Caki2 (cell line): Measurements from ENCODE around the gene FKRP. TPM values are rescaled to one million over a fixed set of nuclear protein-coding genes. Genes with fewer than 3 reads are reported as not detected.

Source experiments
- DNase-seq: peaks from one replicate; pipeline ENCODE4 v3.0.0-alpha.2; 2015; ENCODE audit warnings: low read depth
- in situ Hi-C: cut with HindIII; loops from 2 replicates; pipeline ENCODE4 v1.10.0; 2016; ENCODE audit warnings: low sequenced_read_pairs, low pct_unique_long_range_greater_than_20kb, mixed read lengths
- total RNA-seq: library from RNA; depleted of rRNA; stranded (reverse); fragments of >200 nt; shearing (Covaris generic); gene quantifications from 2 replicates; pipeline ENCODE4 v1.2.3, GENCODE V29; 2014; ENCODE audit warnings: low replicate concordance

FKRP gene
- total RNA-seq, 1 experiment from 2014 or later, result 23.7 TPM

DNA sequence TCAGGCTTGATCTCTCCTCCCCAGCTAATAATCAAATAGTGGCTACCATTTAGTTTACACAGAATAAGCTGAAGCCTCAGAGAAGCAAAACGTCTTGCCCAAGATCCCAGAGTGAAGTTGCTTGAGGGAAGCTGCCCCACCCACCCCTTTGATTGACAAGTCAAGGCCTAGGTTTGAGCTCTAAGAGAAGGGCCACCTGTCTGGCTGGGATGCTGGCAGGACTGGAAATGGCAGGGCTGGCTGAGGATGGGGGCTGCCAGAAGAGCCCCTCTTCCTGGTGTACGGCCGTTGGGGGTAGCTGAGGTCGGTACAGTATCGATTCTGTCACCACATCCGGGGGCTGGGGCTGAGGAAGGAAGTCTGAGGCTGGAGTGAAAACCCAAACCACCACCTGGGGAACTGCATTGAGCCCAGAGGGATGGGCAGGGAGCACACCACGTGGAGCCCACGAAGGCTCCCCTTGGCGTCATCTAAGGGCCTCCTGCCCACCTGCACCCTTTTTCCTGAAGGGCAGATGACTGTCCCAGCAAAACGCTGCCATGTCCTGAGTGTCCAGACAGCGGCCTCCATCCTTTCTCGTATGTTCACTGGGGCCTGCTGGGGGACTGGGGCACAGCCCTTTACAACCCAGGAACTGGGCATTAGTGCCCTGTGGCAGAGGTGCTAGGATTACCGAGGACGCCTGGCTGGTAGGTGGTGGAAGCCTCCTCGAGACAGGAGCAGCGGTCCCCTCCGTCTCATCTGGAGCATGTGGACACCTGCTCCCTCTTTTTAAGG is 27.5 kb upstream of the FKRP start:
- in situ Hi-C loops, result no loop called here
- no peak for DNase-seq

DNA sequence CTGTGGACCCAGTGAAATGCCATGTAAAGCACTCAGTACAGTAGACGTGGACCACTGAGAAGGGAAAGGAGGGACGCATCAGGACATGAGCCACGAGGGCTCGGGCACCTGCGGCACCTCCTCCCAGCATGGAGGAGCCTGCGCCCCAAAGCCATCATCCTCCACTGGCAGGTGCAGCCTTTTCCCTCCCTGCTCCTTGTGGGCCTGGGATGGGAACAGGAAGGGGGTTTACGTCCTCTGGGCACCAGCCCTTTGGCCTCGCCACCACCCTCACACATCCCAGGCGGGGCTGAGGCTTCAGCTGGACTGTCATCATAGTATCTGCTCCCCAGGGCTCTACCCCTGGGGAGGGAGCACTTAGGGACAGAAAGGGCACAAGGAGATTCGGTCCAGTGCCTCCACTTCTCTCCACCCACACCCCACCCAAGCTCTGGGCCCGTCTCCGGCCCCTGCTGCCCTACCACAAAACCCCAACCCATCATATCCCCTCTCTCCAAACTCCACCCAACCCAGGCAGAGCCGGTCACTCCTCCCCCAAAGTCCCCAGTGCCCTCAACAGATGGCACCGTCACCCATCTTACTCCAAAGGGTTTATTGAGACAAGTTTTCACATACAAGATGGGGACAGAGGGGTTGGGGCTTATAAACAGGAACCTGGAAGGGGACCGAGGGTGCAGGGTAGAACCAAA is 26.8 kb upstream of the FKRP start:
- no peak for DNase-seq
- in situ Hi-C loops, result no loop called here

DNA sequence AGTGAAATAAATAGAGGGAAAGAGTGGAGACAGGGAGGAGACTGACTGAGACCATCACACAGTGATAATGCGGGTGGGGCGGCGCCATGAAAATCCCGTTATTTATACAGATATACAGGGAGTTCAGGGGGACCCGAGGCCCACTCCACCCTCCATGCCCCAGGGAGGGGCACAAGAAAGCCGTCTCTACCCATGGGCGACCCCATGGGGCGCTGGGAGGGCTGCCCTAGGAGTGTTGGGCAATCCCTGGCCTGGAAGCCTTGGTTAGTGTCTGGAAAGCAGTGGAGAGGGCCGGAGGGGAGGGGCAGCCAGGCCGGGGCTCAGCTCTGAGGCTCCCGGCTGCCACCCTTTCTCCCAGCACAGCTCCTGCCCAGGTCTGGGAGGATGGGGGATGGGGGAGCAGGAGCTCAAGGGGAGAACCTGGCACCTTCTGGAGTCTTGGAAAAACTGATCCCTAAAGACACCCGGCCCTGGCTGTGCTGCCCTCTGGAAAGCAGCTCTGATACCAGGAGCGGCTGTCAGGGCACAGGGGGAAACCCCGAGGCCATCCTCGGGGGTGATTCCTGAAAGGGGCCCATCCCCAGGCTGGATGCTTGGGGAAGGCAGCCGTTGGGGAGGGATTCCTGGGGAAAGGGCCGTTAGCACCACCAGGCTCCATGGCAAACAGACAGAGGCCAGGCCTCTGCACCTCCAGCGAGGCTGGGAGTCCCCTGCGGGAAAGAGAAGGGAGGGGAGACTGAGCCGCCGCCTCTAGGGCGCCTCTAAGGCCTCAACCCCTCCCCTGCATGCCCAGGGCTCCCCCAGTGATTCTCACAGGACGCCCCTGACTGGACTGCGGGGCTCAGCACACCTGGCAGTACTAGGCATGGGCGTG is 26.0 kb upstream of the FKRP start:
- DNase-seq, result no peak
- in situ Hi-C loops, result no loop called here

DNA sequence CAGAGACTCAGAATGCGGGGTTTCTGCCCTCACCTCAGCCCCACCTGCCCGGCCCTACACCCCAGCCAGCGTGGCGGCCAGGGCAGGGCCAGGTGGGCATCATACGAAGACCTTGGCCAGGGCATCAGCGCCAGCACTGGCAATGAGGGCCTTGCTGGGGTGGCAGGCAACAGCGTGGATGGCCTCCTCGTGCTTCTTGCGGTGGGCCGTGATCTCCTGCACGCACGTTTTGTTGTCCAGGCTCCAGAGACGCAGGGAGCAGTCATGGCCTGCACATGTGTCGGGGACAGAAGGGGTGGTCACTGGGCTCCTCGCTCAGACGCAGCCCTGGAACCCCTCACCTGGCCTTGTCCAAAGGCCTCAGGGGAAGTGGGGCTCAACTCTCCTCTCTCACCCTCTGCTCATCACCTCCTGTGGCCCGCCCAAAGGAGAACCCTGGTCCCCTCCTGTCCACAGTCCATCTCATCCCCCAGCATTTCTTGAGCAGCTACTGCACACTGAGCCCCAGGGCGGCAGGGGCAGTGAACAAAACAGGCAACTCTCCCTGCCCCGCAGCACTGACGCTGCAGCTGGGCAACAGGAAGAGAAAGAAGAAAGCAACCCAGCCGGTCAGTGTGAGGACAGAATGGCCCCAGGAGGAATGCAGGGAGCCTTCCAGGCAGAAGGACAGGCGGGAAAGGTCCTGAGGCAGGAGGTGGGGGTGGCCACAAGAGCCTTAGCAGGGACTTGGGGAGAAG is 25.2 kb upstream of the FKRP start:
- in situ Hi-C loops, result no loop called here
- DNase-seq, result no peak

DNA sequence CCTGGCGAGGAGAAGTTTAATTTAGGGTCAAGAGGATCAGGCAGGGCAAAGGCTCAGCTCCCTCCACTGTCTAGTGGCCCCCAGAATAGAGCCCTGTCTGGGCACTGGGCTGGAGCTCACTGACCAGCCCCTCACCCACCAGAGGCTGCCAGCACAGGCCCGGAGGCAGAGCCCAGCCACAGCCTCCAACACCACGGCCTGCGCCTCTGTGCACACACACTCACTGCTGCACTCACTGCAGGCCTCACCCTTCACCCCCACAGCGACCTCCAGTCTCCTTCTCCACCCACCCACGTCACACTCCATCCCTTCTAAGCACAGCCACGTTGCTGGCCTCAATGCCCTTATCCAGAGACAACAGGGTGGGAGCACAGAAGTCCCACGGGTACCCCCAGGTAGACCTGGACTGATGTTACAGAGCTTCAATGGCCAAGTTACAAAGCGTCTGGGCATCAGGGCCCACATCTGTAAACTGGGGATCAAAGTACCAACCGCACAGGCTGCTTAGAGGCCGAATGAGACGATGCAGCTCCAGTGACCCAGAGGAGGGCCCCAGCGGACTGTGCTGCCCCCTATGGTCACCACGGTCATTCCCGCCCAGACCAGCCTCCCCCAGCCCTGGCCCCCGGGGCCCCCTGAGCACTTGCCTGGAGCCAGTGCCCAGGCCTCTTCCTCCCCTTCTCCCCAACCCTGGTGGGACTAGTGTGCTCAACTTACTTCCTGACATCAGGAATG is 24.4 kb upstream of the FKRP start:
- in situ Hi-C loops, result no loop called here
- DNase-seq, result no peak

DNA sequence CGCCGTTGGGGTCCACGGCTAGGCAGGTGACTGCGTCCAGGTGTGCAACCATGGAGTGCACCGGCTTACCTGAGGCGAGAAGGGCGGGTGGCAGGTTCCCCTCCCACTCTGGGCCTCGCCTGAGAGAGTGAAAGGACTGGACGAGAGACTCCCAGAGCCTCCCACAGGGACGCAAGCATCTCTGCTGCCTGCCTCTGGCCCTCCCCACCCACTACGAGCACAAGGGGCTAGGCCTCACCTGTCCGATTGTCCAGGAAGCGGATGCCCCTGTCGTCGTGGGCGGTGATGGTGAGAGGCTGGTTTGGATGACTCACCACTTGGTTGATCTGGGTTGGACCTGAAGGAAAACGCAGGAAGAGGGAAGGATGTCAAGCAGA is 23.9 kb upstream of the FKRP start:
- in situ Hi-C loops, result no loop called here

DNA sequence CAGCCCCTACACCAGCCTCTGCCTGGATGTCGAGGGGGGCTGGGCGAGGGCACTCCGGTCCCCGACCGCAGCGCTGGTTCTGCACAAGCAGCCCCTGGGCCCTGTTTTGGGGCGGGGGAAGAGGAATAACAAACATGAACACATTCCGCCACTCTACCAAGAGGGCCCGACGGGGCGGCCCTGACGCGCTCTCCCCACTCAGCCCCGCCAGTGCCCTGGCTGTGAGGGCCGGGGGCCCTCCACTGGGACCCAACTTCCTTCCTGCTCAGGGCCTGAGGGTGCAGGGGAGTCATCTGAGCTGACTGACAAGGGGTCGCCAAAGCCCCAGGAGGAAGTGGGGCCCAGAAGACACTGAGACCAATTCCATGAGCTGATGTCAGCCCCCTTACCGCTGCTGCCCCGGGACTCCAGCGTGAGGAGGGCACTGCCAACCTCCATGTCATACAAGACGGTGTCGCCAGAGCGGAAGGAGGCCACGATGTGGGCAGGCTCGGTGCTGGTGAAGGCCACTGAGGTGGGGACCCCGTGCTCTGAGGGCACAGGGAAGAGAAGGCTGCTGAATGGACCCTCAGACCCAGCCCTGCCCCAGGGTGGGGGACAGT is 23.3 kb upstream of the FKRP start:
- in situ Hi-C loops, result no loop called here
- DNase-seq, result no peak

More for the DNA sequence above, 23.9 kb upstream of the FKRP start:
- no peak for DNase-seq

DNA sequence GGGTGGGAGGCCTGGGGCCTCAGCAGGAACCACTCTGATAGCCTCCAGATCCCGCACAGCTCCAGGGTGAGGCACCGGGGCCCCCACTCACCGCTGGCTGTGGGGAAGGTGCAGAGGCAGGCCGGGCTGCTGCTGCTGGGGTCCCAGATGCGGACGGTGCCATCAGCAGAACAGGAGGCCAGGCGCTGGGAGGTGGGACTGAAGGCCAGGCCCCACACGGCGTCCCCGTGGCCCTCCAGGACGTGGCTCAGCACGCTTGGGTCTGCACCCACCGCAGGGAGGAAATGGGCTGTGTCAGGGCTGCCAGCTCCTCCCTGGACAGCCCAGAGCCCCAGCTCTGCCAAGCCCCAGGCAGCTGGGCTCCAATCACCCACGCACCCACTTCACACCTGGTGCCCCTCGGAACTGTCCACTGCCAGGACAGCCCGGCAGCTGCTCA is 22.8 kb upstream of the FKRP start:
- no peak for DNase-seq
- in situ Hi-C loops, result no loop called here

DNA sequence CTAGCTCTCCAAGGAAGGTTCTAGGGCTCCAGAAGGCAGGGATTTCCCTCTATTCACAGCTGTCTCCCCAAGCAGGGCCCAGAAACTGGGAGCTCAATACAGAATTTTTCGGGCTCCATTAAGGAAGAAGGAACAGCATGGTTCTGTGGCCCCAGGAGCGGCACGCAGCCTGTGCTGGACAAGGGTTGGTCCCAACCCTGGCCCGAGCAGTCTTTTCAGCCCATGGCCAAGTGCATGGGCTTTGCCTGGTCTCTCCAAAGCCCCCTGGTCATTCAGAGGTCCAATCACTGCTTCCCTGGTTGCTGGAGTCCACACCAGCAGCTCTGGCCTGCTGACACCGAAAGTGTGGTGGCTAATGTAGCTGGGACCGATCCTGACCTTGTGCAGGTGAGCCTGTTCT is 22.4 kb upstream of the FKRP start:
- in situ Hi-C loops, result no loop called here
- DNase-seq, result no peak

DNA sequence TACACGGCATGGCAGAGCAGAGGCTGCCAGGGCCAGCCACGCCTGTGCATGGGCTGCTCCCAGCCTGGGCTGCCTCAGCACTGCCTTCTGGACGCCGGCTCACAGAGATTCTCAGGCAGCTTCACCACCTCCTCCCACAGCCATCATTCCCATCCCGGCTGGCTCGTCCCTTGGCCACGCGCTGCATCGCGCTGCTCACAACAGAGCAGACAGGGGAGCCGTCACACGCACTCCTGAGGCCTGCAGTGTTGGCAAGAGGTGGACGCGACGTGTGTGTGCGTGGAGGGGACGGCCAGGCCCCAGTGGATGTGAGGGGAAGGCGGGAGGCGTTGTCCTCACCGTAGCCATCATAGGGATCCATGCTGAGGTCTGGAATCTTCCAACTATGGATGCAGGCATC is 21.4 kb upstream of the FKRP start:
- DNase-seq, result no peak
- in situ Hi-C loops, result no loop called here

DNA sequence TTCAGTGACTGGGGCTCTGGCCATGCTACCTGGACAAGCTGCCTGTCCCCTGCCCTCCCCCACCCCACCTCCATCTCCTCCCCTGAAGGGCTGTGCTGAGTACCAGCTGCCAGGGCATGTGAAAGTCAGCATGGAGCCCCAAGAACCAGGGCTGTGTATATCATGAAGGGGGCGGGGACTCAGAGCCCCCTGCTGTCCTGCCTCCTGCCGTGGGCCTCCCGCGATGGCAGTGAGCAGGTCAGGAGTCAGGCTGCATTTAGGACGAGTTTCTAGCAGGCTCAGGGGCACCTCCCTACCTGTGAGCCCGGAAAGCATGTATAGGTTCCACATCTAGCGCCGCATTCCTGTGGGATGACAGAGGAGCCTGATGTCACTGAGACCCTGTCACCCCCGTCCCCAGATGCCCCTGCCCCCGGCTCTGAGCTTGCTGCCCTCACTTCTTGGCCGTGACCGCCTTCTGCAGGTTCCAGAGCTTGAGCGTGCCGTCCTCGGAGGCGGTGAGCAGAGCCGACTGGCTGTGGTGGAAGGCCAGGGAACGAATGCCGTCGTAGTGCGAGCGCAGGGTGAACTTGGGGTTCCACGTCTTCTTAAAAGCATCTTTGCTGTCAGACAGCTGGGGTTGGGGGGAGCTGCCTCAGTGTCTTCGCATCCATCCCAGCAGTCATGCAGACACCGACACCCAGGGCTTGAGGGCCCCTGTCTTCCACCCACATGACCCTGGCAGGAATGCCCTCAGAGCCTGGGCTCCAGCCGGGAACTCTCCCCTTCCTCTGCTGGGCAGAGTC is 20.6 kb upstream of the FKRP start:
- DNase-seq, result no peak
- in situ Hi-C loops, result no loop called here

DNA sequence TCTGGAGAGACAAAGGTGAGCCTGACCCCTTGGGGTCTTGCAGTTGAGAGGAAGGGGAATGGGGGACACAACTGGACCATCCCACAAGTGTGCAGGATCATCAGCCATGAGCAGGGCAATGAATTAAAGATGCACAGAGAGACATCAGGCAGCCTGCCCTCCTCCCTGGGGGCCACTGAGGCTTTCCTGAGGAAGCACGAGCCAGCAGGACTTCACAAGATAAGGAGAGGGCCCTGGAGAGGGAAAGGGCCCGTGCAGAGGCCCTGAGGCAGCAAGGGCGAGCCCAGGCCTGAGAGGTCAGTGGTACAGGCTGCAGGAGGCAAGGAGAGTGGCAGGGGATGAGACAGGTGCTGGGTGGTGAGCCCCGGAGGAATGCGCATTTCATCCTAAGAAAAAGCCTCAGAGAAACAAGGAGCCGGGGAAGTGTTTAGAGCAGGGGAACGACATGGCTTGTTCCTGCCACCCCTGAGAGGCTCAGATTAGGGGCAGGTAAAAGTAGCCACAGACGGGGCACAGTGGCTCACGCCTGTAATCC is 19.9 kb upstream of the FKRP start:
- no peak for DNase-seq
- in situ Hi-C loops, result no loop called here

DNA sequence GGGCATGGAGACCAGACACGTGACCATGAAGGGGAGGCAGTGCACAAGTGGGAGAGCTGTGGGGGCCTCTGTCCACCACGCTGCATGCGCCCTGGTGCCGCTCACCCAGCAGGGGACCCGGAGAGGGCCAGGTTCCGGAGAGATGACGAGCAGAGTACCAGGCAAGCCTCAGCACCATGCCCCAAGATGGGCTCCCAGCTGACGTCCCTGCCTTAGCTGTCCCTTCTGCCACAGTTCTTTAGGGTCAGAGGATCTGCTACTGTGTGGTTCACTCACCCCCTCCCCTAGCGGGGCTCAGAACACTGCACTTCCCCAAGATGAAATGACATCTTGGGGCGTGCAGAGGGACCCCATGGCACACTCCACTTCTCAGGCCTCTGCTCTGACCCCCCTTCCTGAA is 19.3 kb upstream of the FKRP start:
- in situ Hi-C loops, result no loop called here
- no peak for DNase-seq

DNA sequence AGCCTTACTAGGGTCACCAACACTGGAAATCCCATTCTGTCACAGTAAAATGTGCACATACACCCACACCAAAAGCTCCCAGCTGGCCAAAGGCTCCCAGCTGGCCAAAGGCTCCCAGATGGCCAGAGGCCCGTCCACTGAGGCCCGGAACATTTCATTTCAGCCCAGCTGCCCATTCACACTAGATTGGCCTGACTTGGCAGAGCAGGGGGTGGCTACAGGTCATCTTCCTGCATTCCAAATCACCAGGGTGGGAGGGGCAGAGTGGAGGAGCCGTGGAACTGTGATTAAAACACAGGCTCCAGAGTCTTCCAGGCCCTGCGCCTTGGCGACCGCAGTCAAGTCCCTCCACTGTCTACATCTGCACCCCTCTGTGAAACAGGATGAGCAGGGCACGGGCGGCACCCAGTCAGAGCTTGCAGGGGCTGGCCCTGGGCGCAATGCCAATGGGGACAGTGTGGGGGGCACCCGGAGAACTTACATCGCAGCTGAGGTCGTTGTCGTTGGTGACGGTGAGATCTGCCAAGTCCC is 18.8 kb upstream of the FKRP start:
- in situ Hi-C loops, result no loop called here
- no peak for DNase-seq

DNA sequence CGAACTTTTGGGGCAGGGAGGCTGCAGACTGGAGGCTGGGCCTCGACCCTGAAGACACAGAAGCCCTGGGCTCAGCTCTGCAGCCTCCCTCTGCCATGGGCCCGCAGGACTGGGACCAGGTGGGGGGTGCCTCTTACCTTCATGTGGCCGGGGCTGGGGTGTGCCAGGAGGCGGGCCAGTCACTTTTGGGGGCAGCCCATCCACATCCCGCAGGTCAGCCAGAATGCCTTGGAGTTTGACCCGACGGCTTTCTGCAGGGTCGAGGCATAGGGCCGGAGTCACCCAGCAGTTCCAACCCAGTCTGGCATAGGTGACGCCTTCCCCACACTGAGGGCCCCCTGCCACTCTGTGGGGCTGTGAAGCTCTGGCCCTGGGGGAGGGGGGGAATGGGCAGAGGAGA is 18.1 kb upstream of the FKRP start:
- in situ Hi-C loops, result no loop called here

DNA sequence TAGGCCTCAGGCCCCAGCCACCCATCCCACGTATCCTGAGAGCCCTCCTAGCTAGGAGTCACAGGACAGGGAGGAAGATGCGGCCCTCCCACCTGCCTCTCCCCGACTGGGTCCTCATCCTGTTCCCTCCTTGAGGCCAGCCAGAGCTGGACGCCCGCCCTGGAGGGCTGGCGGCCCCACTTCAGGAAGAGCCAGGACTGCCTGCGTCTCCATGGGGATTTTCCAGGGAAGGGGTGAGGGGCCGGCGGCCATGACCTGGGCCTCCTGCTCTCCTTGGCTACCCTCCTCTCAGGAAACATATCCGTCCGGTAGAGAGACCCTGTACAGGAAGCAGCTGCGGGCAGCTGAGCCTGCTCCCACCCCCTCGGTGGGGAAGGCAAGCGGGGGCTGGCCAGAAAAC is 17.6 kb upstream of the FKRP start:
- in situ Hi-C loops, result no loop called here
- no peak for DNase-seq

More for the DNA sequence above, 18.1 kb upstream of the FKRP start:
- no peak for DNase-seq
